K562 (cell line): ENCODE results near the gene SMARCA1. TPM values are rescaled to one million over a fixed set of nuclear protein-coding genes. Genes with fewer than 3 reads are reported as not detected.

Experiments used
- ATAC-seq: fragments of 200-7000 bp; cut with Tn5 transposase; 3 replicates; pipeline ENCODE4 v1.9.1; 2020; ENCODE audit warnings: moderate library complexity
- BruUV-seq: library from RNA; stranded (reverse); fragments of 400-500 nt; replicated peaks from 2 replicates; lab custom pipeline; 2021; lab: Mats Ljungman, UMichigan
- CTCF ChIA-PET: fragments of 300-600 bp; formaldehyde crosslinking; extraction: SDS; loops from one replicate; lab custom pipeline; 2021; ENCODE audit warnings: low intra/inter-chr PET ratio; lab: Yijun Ruan, JAX
- POLR2A ChIA-PET: fragments of 300-600, 350-650 bp; sonication (Branson Sonifier 250); formaldehyde crosslinking; extraction: SDS; loops from one replicate; lab custom pipeline; 2021; ENCODE audit warnings: antibody characterized with exemption, inconsistent platforms; lab: Yijun Ruan, JAX
- DNase-seq, 4 experiments: peaks; one replicate each; pipeline versions ENCODE4 v3.0.0 to v3.0.0-alpha.2; 2011 to 2018; ENCODE audit warnings: low spot score in 3 of 4, mixed read lengths in 3 of 4; ENCODE audit errors: extremely low read depth in 1 of 4
- FAIRE-seq: peaks from 2 replicates; lab custom pipeline; 2011; peaks lifted over from hg19 to GRCh38; lab: Jason Lieb, UNC
- H2AFZ ChIP-seq: 2 replicates; pipeline ENCODE4 v1.6.0; 2011; ENCODE audit warnings: low read depth, low read length, control low read depth, inconsistent platforms
- H3K27ac ChIP-seq: fragments of 200-600 bp; 3 replicates; pipeline ENCODE4 v1.8.0; 2011; ENCODE audit warnings: low read depth, mild to moderate bottlenecking, control low read depth, inconsistent platforms, low read length, moderate library complexity, mixed read lengths; ENCODE audit errors: extremely low read depth
- H3K27me3 ChIP-seq, 2 experiments: fragments of 300-600 bp in 1 of 2; 2 replicates in 1 of 2; 3 replicates in 1 of 2; pipeline versions ENCODE4 v1.6.0 to v1.8.0; 2011; ENCODE audit warnings: inconsistent platforms in 2 of 2, low read length in 2 of 2, mild to moderate bottlenecking in 1 of 2, mixed read lengths in 1 of 2, moderate library complexity in 1 of 2; ENCODE audit not compliant: control insufficient read depth in 2 of 2, insufficient read depth in 2 of 2
- H3K36me3 ChIP-seq: fragments of 300-600 bp; 3 replicates; pipeline ENCODE4 v1.8.0; 2011; ENCODE audit warnings: mild to moderate bottlenecking, low read length, inconsistent platforms; ENCODE audit not compliant: control insufficient read depth, insufficient read depth
- H3K4me1 ChIP-seq, 2 experiments: fragments of 200-600 bp in 1 of 2; replicated peaks in 1 of 2; 2 replicates in 1 of 2; 3 replicates in 1 of 2; pipeline versions ENCODE4 v1.5.1 to v1.8.0; 2011; ENCODE audit warnings: inconsistent platforms in 2 of 2, low read length in 2 of 2, mild to moderate bottlenecking in 1 of 2, mixed read lengths in 1 of 2, moderate library complexity in 1 of 2; ENCODE audit not compliant: control insufficient read depth in 2 of 2, insufficient read depth in 2 of 2
- H3K4me2 ChIP-seq: 2 replicates; pipeline ENCODE4 v1.6.1; 2011; ENCODE audit warnings: low read length, control low read depth, inconsistent platforms, mixed read lengths; ENCODE audit not compliant: insufficient read depth
- H3K4me3 ChIP-seq: fragments of 200-600 bp; sonication (generic), shearing (Covaris generic); 2 replicates; pipeline ENCODE4 v1.5.1; 2016; ENCODE audit warnings: control low read depth, inconsistent platforms
- H3K79me2 ChIP-seq: fragments of 200-600 bp; 3 replicates; pipeline ENCODE4 v1.8.0; 2011; ENCODE audit warnings: low read length, inconsistent platforms; ENCODE audit not compliant: control insufficient read depth, insufficient read depth
- H3K9ac ChIP-seq, 2 experiments: 2 replicates each; pipeline versions ENCODE4 v1.6.0 to v1.6.1; 2011; ENCODE audit warnings: low read depth in 2 of 2, low read length in 2 of 2, control low read depth in 1 of 2, inconsistent platforms in 1 of 2, mild to moderate bottlenecking in 1 of 2, mixed read lengths in 1 of 2; ENCODE audit not compliant: insufficient read depth in 1 of 2
- H3K9me1 ChIP-seq: one replicate; pipeline ENCODE4 v1.6.0; 2011; ENCODE audit warnings: inconsistent platforms, mild to moderate bottlenecking, low read length, moderate library complexity; ENCODE audit not compliant: control insufficient read depth, insufficient read depth
- H3K9me3 ChIP-seq: replicated peaks from 2 replicates; pipeline ENCODE4 v1.5.1; 2011; ENCODE audit warnings: low read depth, low read length, inconsistent platforms; ENCODE audit not compliant: control insufficient read depth, insufficient read depth
- H4K20me1 ChIP-seq: replicated peaks from 2 replicates; pipeline ENCODE4 v1.6.1; 2011; ENCODE audit warnings: low read length, inconsistent platforms, mixed read lengths; ENCODE audit not compliant: control insufficient read depth, insufficient read depth
- BCOR ChIP-seq: fragments of 450-650 bp; IDR thresholded peaks from 2 replicates; pipeline ENCODE4 v1.6.1; 2016
- BRD4 ChIP-seq: fragments of 200-600 bp; sonication (generic); IDR thresholded peaks from 2 replicates; pipeline ENCODE4 v1.6.1; 2017; ENCODE audit warnings: inconsistent platforms
- CTBP1 ChIP-seq: fragments of 450-650 bp; IDR thresholded peaks from 2 replicates; pipeline ENCODE4 v1.6.1; 2016; ENCODE audit warnings: borderline replicate concordance
- JUNB ChIP-seq: fragments of 450-650 bp; formaldehyde crosslinking; conservative IDR thresholded peaks from 2 replicates; pipeline ENCODE4 v1.4.0; 2020; ENCODE audit warnings: mild to moderate bottlenecking
- MEIS2 ChIP-seq: fragments of 450-650 bp; IDR thresholded peaks from 2 replicates; pipeline ENCODE4 v1.6.1; 2014; ENCODE audit warnings: mild to moderate bottlenecking; ENCODE audit not compliant: partially characterized antibody
- WGBS: fragments of 100-300 bp; shearing (Covaris generic); methylation state at CpG from one replicate; pipeline ENCODE4 v1.1.6; 2016; ENCODE audit warnings: low coverage, mixed read lengths; ENCODE audit not compliant: insufficient coverage; ENCODE audit errors: missing lambda C conversion rate; 5-methylcytosine and 5-hydroxymethylcytosine counted together
- in situ Hi-C: fragments of 300-500 bp; cut with MboI; formaldehyde crosslinking; loops from 4 replicates; pipeline ENCODE4 v1.15.0; 2018; ENCODE audit warnings: inconsistent platforms, mixed read lengths
- intact Hi-C: fragments of 100-400 bp; cut with micrococcal nuclease; formaldehyde crosslinking; loops from 2 replicates; pipeline ENCODE4 v1.14.2; 2022
- polyA plus RNA-seq, 8 experiments: library from polyadenylated mRNA; depleted of rRNA in 4 of 8; stranded (reverse) in 5 of 8; unstranded in 3 of 8; fragments of >200 nt; fragmentation: Nextera tagmentation in 2 of 8; fragmentation: Illumina TruSeq in 1 of 8; extraction: Ambion mirVana in 2 of 8; extraction: Trizol in 1 of 8; gene quantifications; 2 replicates each; pipeline versions ENCODE4 v1.2.1 to v1.2.3, GENCODE V29; 2011 to 2014; ENCODE audit warnings: inconsistent platforms in 1 of 8, missing spikeins in 1 of 8
- total RNA-seq, 7 experiments: library from RNA; depleted of rRNA in 6 of 7; stranded (reverse); fragments of >200 nt in 6 of 7; fragmentation: Illumina TruSeq in 2 of 7; extraction: Trizol in 2 of 7; gene quantifications; 2 replicates each; pipeline versions ENCODE4 v1.2.1 to v1.2.3, GENCODE V29; 2011 to 2021; ENCODE audit warnings: low replicate concordance in 1 of 7
- TF ChIP-seq, protein P1 (sequence below): fragments of 250-450 bp; sonication (Bioruptor Pico); IDR thresholded peaks from 2 replicates; pipeline ENCODE4 v1.4.0; 2020; ENCODE audit warnings: borderline replicate concordance
- TF ChIP-seq, protein P2 (sequence below): fragments of 250-450 bp; sonication (Bioruptor Pico); IDR thresholded peaks from 2 replicates; pipeline ENCODE4 v1.5.1; 2021; ENCODE audit warnings: mild to moderate bottlenecking
- TF ChIP-seq, protein P3 (sequence below), 2 experiments: fragments of 450-650 bp; IDR thresholded peaks; 2 replicates each; pipeline ENCODE4 v1.6.1; 2016; ENCODE audit warnings: mild to moderate bottlenecking in 2 of 2, borderline replicate concordance in 1 of 2, low read depth in 1 of 2, moderate library complexity in 1 of 2

The SMARCA1 gene
- total and polyA plus RNA-seq, 9 of the 15 experiments (the other 6 are each of a cell fraction or from before 2014, with no cell fraction given): 0.42 to 3.0 (median 2.0) TPM

DNA sequence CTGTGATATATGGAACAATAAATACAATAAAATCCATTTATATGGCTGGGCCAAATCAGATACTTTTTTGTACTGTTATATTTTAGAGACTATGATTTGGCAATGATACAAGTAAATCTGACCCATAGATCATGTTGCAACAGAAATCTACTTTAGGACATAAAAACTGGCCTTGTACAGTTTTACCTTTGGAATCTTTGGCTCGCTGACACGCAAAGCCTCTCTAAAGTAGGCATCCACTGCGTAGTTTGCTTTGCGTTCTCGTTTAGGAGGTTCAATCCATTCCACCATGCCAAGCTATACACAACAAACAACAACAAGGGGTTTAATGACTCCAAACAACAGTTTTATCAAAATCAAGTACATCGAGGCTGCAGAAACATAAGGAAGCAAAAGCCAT, 42.4 kb downstream of the SMARCA1 start (continued):
- TF ChIP-seq, protein P1, sequence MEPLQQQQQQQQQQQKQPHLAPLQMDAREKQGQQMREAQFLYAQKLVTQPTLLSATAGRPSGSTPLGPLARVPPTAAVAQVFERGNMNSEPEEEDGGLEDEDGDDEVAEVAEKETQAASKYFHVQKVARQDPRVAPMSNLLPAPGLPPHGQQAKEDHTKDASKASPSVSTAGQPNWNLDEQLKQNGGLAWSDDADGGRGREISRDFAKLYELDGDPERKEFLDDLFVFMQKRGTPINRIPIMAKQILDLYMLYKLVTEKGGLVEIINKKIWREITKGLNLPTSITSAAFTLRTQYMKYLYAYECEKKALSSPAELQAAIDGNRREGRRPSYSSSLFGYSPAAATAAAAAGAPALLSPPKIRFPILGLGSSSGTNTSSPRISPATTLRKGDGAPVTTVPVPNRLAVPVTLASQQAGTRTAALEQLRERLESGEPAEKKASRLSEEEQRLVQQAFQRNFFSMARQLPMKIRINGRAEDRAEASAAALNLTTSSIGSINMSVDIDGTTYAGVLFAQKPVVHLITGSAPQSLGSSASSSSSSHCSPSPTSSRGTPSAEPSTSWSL (CRISPR knock-in tag): no peak
- TF ChIP-seq BCOR: no peak
- TF ChIP-seq BRD4: no peak
- TF ChIP-seq MEIS2: no peak
- TF ChIP-seq JUNB (CRISPR knock-in tag): no peak
- TF ChIP-seq, protein P2, sequence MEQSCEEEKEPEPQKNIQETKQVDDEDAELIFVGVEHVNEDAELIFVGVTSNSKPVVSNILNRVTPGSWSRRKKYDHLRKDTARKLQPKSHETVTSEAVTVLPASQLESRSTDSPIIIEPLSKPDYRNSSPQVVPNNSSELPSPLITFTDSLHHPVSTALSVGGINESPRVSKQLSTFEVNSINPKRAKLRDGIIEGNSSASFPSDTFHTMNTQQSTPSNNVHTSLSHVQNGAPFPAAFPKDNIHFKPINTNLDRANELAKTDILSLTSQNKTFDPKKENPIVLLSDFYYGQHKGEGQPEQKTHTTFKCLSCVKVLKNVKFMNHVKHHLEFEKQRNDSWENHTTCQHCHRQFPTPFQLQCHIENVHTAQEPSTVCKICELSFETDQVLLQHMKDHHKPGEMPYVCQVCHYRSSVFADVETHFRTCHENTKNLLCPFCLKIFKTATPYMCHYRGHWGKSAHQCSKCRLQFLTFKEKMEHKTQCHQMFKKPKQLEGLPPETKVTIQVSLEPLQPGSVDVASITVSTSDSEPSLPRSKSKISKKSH (CRISPR knock-in tag): no peak
- TF ChIP-seq CTBP1: no peak

DNA sequence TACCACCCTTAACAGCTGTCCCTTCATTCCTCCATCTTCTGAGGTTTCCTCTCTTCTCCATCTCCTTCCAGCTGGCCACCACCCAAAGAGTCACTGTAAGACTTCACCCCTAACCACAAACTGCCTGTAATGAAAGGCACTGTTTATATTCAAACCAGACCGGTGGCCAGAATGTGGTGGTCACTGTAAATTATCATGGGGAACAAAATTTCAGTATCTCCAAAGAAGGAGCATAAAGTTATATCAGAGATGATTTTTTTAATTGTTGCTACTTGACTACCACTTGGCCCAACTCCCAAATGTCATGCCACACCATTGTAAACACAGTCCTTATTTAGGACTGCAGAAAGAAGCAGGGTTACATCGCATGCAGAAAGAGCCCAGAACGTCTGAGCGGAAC, 44.8 kb downstream of the SMARCA1 start:
- in situ Hi-C loops: no loop called here
- intact Hi-C loops: no loop called here
- no peak overlapping the region for H2AFZ ChIP-seq
- ATAC-seq: no peak
- no peak for FAIRE-seq
- DNase-seq: no peak
- no peak overlapping the region for H3K9ac ChIP-seq
- BruUV-seq: no TSS peak
- CTCF ChIA-PET: no interaction called here
- 0% methylated on average over 3 of the region's 4 CpGs for WGBS
- H3K36me3 ChIP-seq: no peaks in the 10 kb centered on the region
- H3K4me1 ChIP-seq: no peaks in the 10 kb centered on the region
- H3K9me1 ChIP-seq: no peaks in the 10 kb centered on the region
- no peak overlapping the region for H3K27ac ChIP-seq
- no peaks in the 10 kb centered on the region for H3K79me2 ChIP-seq
- no peak overlapping the region for H3K4me2 ChIP-seq
- no peaks in the 10 kb centered on the region for H3K27me3 ChIP-seq
- no peak overlapping the region for H3K4me3 ChIP-seq
- no peaks in the 10 kb centered on the region for H4K20me1 ChIP-seq
- H3K9me3 ChIP-seq: no peaks in the 10 kb centered on the region
- POLR2A ChIA-PET: interaction anchor here (1.0 kb wide), 1 partner anchor 13 kb away, joined by 4 read pairs; no protein-coding TSS in a partner anchor
- TF ChIP-seq, protein P3, sequence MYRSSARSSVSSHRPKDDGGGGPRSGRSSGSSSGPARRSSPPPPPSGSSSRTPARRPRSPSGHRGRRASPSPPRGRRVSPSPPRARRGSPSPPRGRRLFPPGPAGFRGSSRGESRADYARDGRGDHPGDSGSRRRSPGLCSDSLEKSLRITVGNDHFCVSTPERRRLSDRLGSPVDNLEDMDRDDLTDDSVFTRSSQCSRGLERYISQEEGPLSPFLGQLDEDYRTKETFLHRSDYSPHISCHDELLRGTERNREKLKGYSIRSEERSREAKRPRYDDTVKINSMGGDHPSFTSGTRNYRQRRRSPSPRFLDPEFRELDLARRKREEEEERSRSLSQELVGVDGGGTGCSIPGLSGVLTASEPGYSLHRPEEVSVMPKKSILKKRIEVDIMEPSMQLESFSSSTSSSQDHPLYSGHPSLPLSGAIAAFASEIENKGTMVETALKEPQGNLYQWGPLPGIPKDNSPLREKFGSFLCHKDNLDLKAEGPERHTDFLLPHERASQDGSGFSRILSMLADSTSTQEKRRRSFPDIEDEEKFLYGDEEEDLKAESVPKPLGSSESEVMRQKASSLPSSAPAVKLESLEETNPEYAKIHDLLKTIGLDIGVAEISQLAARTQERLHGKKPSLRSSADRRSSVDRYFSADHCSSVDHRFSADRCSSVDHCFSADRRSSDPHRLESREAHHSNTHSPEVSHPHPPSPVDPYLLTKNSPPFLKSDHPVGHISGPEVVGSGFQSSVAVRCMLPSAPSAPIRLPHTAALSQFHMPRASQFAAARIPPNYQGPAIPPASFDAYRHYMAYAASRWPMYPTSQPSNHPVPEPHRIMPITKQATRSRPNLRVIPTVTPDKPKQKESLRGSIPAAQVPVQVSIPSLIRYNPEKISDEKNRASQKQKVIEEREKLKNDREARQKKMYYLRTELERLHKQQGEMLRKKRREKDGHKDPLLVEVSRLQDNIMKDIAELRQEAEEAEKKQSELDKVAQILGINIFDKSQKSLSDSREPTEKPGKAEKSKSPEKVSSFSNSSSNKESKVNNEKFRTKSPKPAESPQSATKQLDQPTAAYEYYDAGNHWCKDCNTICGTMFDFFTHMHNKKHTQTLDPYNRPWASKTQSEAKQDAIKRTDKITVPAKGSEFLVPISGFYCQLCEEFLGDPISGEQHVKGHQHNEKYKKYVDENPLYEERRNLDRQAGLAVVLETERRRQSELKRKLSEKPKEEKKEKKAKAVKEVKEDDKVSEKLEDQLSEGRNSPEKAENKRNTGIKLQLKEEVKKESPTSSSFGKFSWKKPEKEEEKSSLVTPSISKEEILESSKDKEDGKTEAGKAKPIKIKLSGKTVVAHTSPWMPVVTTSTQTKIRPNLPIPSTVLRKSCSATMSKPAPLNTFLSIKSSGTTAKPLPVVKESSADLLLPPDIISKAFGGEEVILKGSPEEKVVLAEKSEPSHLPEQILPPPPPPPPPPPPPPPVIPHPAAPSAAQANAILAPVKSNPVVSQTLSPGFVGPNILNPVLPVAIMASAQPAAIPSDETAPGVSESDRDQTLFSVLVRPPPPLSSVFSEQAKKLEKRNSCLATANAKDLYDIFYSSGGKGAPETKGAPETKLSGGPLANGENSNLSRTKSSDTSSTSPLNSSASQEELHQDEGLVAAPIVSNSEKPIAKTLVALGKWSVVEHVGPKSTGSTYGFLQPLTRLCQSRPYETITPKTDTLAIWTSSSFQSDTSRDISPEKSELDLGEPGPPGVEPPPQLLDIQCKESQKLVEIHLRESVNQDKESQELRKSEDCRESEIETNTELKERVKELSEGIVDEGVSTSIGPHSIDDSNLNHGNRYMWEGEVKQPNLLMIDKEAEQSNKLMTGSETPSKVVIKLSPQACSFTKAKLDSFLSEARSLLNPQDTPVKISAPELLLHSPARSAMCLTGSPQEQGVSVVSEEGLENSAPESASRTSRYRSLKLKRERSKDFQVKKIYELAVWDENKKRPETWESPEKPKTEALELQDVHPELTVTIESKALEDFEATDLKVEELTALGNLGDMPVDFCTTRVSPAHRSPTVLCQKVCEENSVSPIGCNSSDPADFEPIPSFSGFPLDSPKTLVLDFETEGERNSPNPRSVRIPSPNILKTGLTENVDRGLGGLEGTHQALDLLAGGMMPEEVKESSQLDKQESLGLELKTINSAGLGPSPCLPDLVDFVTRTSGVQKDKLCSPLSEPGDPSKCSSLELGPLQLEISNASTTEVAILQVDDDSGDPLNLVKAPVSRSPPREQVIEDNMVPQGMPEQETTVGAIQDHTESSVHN (IDR thresholded peaks at IDR 0.05; ENCODE audit: borderline replicate concordance in 1 of 2, low read depth in 1 of 2): no peak
